HEK293 (cell line): Measurements from ENCODE around the gene FBXO36.

Experiments used
- CTCF ChIA-PET: fragments of 350-600 bp; formaldehyde crosslinking; extraction: SDS; loops from one replicate; lab custom pipeline; 2021; ENCODE audit warnings: antibody characterized with exemption; lab: Yijun Ruan, JAX
- POLR2A ChIA-PET: fragments of 300-600 bp; formaldehyde crosslinking; extraction: SDS; loops from one replicate; lab custom pipeline; 2020; ENCODE audit warnings: antibody characterized with exemption, inconsistent platforms; lab: Yijun Ruan, JAX
- H3K27ac ChIP-seq: fragments of 200-500 bp; sonication (Bioruptor generic); 2 replicates; pipeline ENCODE4 v1.5.1; 2014; ENCODE audit warnings: low read depth, low read length, control low read depth, inconsistent platforms; ENCODE audit errors: extremely low read depth
- H3K36me3 ChIP-seq, 2 experiments: fragments of 200-500 bp in 1 of 2; sonication (Bioruptor generic) in 1 of 2; 1 replicate in 1 of 2; 2 replicates in 1 of 2; pipeline ENCODE4 v1.5.1; 2014 to 2017; ENCODE audit warnings: inconsistent platforms in 2 of 2, low read length in 2 of 2; ENCODE audit not compliant: control insufficient read depth in 2 of 2, insufficient read depth in 1 of 2
- H3K4me1 ChIP-seq: fragments of 200-500 bp; sonication (Bioruptor generic); 2 replicates; pipeline ENCODE4 v1.5.1; 2014; ENCODE audit warnings: mild to moderate bottlenecking, low read length, inconsistent platforms; ENCODE audit not compliant: control insufficient read depth, insufficient read depth
- H3K4me3 ChIP-seq: 2 replicates; pipeline ENCODE4 v1.5.1; 2011; ENCODE audit warnings: low read depth, mild to moderate bottlenecking, control low read depth, low read length, moderate library complexity
- H3K9me3 ChIP-seq: fragments of 200-500 bp; sonication (Bioruptor generic); 2 replicates; pipeline ENCODE4 v1.5.1; 2014; ENCODE audit warnings: low read depth, low read length, inconsistent platforms; ENCODE audit not compliant: control insufficient read depth, insufficient read depth
- ELK4 ChIP-seq: IDR thresholded peaks from 2 replicates; pipeline ENCODE4 v1.6.1; 2011; ENCODE audit warnings: mild to moderate bottlenecking, low read depth, low read length, borderline replicate concordance
- HOXA7 ChIP-seq: sonication (generic); formaldehyde crosslinking; IDR thresholded peaks from 2 replicates; pipeline ENCODE4 v1.8.1; 2022; ENCODE audit warnings: missing genetic modification reagents, borderline replicate concordance
- KLF17 ChIP-seq: fragments of 450-650 bp; formaldehyde crosslinking; IDR thresholded peaks from 2 replicates; pipeline ENCODE4 v1.5.1; 2016; ENCODE audit warnings: missing biosample characterization, missing genetic modification characterization
- PRDM10 ChIP-seq: fragments of 450-650 bp; formaldehyde crosslinking; IDR thresholded peaks from 2 replicates; pipeline ENCODE4 v1.5.1; 2016; ENCODE audit warnings: missing biosample characterization, missing genetic modification characterization
- PRDM6 ChIP-seq: fragments of 450-650 bp; formaldehyde crosslinking; IDR thresholded peaks from 2 replicates; pipeline ENCODE4 v1.5.1; 2017; ENCODE audit warnings: missing biosample characterization, missing genetic modification characterization
- YY2 ChIP-seq: fragments of 450-650 bp; formaldehyde crosslinking; IDR thresholded peaks from 2 replicates; pipeline ENCODE4 v1.5.1; 2016; ENCODE audit warnings: missing biosample characterization, missing genetic modification characterization
- ZBTB26 ChIP-seq: fragments of 450-650 bp; formaldehyde crosslinking; optimal IDR thresholded peaks from 2 replicates; pipeline ENCODE3; 2016; ENCODE audit warnings: missing biosample characterization, mild to moderate bottlenecking, missing genetic modification characterization
- ZIC2 ChIP-seq: fragments of 450-650 bp; formaldehyde crosslinking; IDR thresholded peaks from 2 replicates; pipeline ENCODE4 v1.5.1; 2016; ENCODE audit warnings: missing biosample characterization, missing genetic modification characterization
- ZNF10 ChIP-seq: fragments of 450-650 bp; formaldehyde crosslinking; IDR thresholded peaks from 2 replicates; pipeline ENCODE4 v1.5.1; 2017; ENCODE audit warnings: missing biosample characterization, missing genetic modification characterization
- ZNF146 ChIP-seq: fragments of 450-650 bp; formaldehyde crosslinking; IDR thresholded peaks from 2 replicates; pipeline ENCODE4 v1.5.1; 2016; ENCODE audit warnings: missing biosample characterization, missing genetic modification characterization
- ZNF211 ChIP-seq: fragments of 450-650 bp; formaldehyde crosslinking; IDR thresholded peaks from 2 replicates; pipeline ENCODE4 v1.5.1; 2016; ENCODE audit warnings: low read depth, missing biosample characterization, missing genetic modification characterization
- ZNF280D ChIP-seq: fragments of 450-650 bp; formaldehyde crosslinking; IDR thresholded peaks from 2 replicates; pipeline ENCODE4 v1.5.1; 2016; ENCODE audit warnings: missing biosample characterization, missing genetic modification characterization
- ZNF561 ChIP-seq: fragments of 450-650 bp; IDR thresholded peaks from 2 replicates; pipeline ENCODE4 v1.5.1; 2018; ENCODE audit warnings: missing biosample characterization, missing genetic modification characterization, borderline replicate concordance
- ZNF623 ChIP-seq: fragments of 450-650 bp; formaldehyde crosslinking; IDR thresholded peaks from 2 replicates; pipeline ENCODE4 v1.5.1; 2016; ENCODE audit warnings: missing biosample characterization, missing genetic modification characterization
- ZNF707 ChIP-seq: fragments of 450-650 bp; formaldehyde crosslinking; IDR thresholded peaks from 2 replicates; pipeline ENCODE4 v1.5.1; 2016; ENCODE audit warnings: missing biosample characterization, missing genetic modification characterization
- ZNF830 ChIP-seq: fragments of 450-650 bp; IDR thresholded peaks from 2 replicates; pipeline ENCODE4 v1.5.0; 2018; ENCODE audit warnings: missing biosample characterization, missing genetic modification characterization, low read depth, mild to moderate bottlenecking, moderate library complexity
- ZSCAN5A ChIP-seq: fragments of 450-650 bp; formaldehyde crosslinking; IDR thresholded peaks from 2 replicates; pipeline ENCODE4 v1.5.1; 2016; ENCODE audit warnings: missing biosample characterization, missing genetic modification characterization

The FBXO36 gene

GRCh38 chr2:229909090-229909489, 13.2 kb upstream of the FBXO36 start:
- no peak overlapping the region for H3K27ac ChIP-seq
- POLR2A ChIA-PET, result no interaction called here

More at GRCh38 chr2:229909090-229909489, 13.2 kb upstream of the FBXO36 start:
- CTCF ChIA-PET, result interaction anchor here (0.6 kb wide), 2 partner anchors 508 to 702 kb away, joined by 3 read pairs; no protein-coding TSS in a partner anchor
- H3K4me3 ChIP-seq, result no peak overlapping the region
- H3K9me3 ChIP-seq, result no peaks in the 10 kb centered on the region
- TF ChIP-seq PRDM6 (peak; percentile 34; the same call in 1 of the 2 replicates), ZBTB26 (tag by site-specific recombination) (no peak), ZIC2 (tag by site-specific recombination) (no peak), ZNF707 (tag by site-specific recombination) (no peak), KLF17 (tag by site-specific recombination) (no peak), ZNF10 (tag by site-specific recombination) (0 out of 2 replicates have a peak, but pooled peaks have one; percentile 35), ZNF623 (tag by site-specific recombination) (no peak), ZNF211 (tag by site-specific recombination) (no peak), PRDM10 (no peak; the same call in 1 of the 2 replicates), ZNF561 (no peak), HOXA7 (CRISPR knock-in tag) (no peak), ZNF146 (no peak), ZSCAN5A (no peak), ZNF280D (tag by site-specific recombination) (no peak), ELK4 (no peak), YY2 (no peak), ZNF830 (tag by site-specific recombination) (no peak)
- H3K36me3 ChIP-seq, result peaks cover 11 to 15% of the 10 kb centered on the region in 2 experiments
- peaks cover 17% of the 10 kb centered on the region for H3K4me1 ChIP-seq
